Activated naive CD4-positive, alpha-beta T cell treated with anti-CD3 and anti-CD28 coated beads, Interleukin-2, amount 50 U/mL, for 16 hours (primary cell): ENCODE results near the gene DRAM2.

Source experiments
- DNase-seq: peaks from one replicate; pipeline ENCODE4 v3.0.0-alpha.2; 2020

DRAM2 gene

DNA sequence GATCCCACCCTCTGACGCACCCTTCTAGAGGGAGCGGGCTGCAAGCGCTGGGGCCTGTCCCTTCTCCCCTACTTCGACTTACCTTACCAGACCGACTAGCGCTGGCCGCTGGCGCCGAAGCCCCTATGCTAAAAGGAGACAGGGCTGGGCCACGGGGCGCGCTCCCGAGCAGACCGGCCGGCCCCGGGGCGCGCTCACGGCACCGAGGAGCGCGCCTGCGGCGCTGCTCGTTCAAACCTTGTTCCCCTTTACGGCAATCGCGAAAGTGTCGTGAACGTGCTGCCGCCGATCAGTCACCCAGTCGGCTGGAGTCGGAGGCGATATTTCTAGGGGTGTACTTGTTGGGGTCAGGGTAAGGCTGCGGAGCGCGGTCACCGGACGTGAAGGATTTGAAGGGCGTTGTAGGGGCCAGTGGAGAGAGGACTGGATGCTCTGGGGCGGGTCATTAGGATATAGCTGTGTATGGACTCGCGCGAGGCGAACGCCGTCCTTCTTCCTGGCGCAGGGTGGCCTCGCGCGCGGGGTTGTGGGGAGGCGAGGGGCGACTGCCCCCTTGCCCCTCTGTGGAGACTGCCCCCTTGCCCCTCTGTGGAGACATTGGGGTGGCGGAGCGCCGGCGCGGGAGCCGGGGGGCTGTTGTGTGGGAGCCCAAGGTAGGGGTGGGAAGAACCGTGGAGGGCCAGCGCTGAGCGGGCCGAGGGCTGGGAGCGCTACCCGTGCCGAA is at the start of gene DRAM2, which contains the start of gene CEPT1:
DRAM2 (minus strand) TSS at position 138 of the 724 bp plus-strand sequence. CDS start 8,539 bp downstream, outside the sequence.
CEPT1 (plus strand) TSS at position 268 of the 724 bp plus-strand sequence. CDS start 7,492 bp downstream, outside the sequence.
- peak; percentile 95 for DNase-seq

DNA sequence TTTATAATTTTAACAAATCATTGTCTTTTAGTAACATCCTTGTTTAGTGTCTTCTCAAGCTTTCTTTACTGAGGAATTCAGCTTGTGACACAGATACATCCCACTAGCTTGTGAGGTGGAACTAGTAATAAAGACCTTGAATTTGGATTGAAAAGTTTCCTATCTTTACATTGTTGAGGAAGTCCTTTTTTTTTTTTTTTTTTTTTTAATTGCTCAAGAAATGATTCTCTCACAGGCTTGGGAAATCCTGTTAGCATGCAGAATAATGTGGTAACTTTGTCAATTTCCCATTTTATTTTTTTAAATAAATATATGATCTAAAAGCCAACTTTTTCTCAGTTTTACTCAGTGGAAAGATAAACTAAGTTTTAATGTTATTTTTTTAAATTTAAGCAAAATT is 44.8 kb upstream of the DRAM2 start:
- no peak for DNase-seq

DNA sequence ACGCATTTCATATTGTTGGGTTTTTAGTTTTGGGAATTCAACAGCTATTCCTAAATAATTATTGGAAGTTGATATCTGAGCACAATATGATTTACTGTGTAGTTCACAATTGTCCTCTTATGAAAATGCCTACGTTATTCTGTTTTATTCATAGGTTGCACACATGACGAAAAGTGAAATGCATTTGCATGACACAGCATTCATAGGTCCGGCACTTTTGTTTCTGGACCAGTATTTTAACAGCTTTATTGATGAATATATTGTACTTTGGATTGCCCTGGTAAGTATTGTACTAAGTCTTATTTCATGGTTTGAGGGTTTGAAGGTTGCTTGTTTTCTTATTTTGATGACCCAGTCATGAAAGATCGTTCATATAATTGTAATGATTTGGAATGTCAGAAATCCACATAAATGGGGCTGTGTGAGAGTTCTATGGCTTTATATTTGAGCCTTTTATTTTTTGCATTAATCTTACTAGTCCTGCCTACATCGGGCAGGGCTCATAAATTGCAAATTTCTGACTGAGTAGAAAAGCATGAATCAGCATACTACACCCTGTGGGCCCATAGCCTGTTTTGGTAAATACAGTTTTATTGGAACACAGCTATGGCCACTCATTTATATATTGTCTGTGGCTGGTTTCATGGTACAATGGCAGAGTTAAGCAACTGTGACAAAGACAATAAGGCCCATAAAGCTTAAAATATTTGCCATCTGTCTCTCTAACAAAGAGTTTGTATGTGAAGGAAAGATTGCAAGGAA is 43.6 kb upstream of the DRAM2 start:
- no peak for DNase-seq

- no peak for DNase-seq
Observed at GRCh38 chr1:111182052-111182451, 42.2 kb upstream of the DRAM2 start.

DNA sequence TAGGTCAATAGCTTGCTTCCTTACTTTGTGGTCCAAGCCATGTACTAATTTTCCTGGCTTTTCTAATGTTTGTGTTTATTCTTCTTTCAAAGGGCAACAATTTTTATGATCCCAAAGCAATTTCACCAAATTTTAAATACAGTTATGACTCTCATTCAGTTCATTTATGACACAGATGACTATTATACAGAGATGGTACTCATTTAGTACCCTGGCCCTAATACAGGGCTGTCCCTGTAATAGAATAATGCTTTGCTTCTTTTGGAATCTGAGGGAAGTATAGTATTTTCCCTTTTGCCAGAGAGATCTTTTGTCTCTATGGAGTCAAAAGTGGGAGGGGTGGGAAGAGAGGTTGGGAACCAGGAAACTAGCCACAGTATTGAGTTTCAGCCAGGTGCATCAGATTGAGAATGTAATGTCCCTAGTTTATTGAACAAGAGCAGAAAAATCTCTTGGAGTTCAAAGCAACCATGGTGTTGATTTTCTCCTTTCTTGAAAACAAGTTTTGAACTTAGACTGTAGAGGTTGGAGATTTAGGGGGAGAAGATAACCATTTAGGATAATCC is 40.2 kb upstream of the DRAM2 start:
- no peak for DNase-seq

- DNase-seq, result no peak
Observed at GRCh38 chr1:111176678-111177077, 36.8 kb upstream of the DRAM2 start.

DNA sequence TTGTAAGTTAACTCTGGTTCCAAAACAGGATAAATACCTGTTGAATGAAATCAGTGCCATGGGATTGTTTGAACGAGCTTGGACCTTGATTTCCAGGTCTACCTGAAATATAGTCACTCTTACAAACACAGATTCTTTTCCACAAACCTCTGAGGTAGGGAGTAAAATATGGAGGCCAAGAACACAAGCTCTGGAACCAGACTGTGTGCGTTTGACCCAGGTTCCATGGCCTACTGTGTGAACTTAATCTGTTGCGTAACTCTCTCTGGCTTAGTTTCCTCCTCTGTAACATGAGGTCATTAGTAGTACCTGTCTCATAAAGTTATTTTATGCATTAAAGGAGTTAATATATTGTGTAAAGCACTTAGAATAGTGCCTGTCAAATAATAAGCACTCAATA is 35.5 kb upstream of the DRAM2 start:
- no peak for DNase-seq

DNA sequence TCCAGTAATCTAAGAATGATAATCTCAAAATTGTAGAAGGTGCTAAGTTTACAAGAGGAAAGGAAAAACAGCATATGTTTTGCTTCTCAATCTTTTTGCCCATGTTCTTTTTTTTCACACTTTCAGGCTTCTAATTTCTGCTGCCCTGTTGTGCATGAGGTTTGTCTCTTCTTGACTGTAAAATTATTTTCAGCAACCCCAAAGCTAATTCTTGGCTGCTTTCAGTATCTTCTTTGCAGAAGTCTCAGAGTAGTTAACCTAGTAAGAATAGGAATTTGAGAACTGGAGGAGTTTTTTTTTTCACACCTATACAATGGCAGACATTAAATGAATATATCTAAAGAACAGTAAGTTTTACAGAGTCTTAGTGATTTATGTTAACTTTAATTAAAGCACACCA is 34.2 kb upstream of the DRAM2 start:
- no peak for DNase-seq

DNA sequence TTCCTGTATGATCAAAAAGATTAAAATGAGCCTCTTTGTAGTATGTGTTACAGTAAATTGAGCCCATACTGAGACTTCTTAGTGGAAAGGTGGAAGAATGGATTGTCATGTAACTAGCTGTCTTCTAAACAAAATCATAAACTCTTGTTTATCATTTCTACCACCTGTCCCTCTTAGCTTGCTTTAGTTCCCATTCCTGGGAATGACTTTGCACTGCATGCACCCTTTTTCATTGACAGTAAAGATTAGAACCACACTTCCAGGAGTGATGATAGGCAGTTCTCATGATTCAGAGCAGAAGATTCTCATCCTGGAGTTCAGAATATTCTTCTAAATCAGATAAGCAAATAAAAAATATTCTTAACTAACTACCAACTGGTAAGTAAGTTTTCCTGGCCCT is 32.6 kb upstream of the DRAM2 start:
- DNase-seq, result no peak

GRCh38 chr1:111164151-111164550 is 24.3 kb upstream of the DRAM2 start:
- DNase-seq, result no peak

GRCh38 chr1:111163363-111163762 is 23.5 kb upstream of the DRAM2 start:
- DNase-seq, result no peak

DNA sequence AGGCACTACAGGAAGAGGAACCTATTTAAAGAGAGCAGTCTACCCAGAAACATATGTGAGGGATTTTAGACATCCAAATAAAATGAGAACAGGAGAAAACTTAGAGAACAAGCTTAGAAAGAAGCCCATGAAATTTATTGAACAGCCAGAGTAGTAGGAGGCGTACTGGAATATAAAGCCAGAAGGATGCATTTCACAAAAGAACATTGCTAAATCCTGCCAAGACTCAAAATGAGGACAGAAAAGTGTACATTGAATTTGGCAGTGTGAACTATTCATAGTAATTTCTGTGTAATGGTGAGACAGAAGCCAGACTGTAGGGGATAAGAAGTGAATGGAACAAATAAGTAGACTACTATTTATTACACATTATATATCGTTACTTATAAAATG is 22.6 kb upstream of the DRAM2 start:
- no peak for DNase-seq

DNA sequence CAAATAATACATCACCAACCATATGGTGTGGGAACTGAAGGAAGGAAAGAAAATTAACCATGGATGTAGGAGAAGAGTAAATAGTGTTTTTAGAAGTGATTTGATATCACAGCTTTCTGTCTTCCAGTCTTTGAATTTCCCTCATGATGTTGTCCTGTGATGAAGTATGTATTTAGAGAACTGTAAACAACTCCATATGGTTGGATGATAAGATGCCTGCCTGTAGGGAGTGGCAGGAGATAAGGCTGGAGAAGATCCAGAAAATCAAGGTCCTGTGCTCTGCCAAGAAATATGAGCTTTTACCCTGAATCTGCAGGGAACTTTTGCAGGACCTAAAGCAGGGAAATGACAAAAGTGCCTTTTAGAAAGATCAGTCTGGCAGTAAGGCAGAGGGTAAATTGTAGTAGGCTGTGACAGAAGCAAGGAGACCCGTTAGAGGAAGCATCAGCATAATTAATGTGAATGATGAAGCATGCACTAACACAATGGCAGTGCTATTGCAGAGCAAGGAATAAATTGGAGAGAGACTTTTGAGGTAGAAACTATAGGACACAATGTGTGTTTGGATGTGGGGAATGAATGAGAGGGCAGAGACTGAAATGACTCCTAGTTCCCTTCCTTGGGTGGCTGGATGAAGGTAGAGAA is 22.1 kb upstream of the DRAM2 start:
- DNase-seq, result no peak

- no peak for DNase-seq
Observed at GRCh38 chr1:111157431-111157830, 17.5 kb upstream of the DRAM2 start.

- DNase-seq, result no peak
Observed at GRCh38 chr1:111154021-111154999, 14.4 kb upstream of the DRAM2 start.

DNA sequence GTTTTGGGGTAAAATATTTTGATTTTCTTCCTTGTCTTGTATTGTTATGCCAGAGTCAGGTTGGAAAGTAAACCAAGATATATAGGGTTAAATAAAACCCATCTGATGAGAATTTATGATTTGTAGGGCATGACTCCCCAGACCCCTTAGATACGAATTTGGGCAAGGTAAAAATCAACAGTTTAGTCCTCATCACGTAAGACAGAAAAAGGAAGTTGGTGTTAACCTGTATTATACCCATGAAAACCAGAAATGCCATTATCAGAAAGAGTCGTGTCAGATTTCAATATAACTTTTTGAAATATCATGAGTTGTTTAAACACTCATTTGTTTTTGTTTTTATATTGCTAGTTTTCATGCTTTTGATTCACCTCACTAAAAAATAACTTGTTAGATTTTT is 11.9 kb upstream of the DRAM2 start:
- DNase-seq, result no peak

- no peak for DNase-seq
Observed at GRCh38 chr1:111148376-111148881, 8.5 kb upstream of the DRAM2 start.

DNA sequence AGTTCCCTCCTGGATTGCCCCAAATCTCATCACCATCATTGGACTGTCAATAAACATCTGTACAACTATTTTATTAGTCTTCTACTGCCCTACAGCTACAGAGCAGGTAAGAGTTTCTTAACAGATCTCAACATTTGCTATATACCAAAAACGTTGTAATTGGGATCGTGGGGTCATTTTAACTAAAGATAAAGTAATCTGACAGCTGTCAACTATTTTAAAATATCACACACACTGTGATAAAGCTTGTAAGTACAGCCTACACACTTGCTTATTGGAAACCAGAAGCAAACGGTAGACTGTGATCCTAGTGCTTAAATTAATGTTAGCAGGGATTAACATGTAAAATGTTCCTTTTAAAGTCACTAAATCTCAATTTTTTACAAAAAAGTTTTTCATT is 8.1 kb upstream of the DRAM2 start:
- DNase-seq, result no peak

DNA sequence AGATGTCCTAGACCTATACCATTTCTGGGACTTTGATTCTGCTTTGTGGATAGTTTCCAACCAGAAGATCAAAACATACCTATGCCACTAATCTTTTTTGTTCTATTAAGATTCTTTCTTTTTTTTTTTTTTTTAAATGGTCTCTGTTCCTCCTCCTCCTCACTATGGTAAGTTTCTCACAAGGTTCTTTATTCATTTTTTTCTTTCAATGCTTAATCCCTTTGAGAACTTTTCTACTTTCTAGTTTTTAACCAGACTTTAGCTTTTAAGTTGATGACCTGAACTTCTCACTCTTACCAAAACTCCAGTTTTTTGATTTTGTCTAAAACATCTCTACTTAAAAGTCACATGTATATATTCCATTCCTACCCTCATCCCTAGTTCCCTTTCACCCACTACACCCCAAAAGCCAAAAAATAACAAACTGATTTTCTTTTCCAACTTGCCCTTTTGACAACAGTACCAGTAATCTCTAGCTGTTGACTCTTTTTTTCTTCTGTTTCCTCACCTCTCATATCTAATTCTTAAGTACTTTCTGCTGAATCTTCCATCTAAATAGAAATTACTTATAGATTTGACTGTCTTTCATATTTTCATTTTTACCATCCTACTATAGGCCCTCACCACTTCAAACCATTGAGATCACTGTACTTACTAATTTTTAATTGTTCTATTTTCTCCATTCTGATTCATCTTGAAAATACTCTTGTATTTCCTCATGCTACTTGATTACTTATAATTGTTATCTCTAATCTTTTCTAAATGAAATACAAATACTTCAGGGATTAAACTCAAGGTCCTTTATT is 6.3 kb upstream of the DRAM2 start:
- no peak for DNase-seq

DNA sequence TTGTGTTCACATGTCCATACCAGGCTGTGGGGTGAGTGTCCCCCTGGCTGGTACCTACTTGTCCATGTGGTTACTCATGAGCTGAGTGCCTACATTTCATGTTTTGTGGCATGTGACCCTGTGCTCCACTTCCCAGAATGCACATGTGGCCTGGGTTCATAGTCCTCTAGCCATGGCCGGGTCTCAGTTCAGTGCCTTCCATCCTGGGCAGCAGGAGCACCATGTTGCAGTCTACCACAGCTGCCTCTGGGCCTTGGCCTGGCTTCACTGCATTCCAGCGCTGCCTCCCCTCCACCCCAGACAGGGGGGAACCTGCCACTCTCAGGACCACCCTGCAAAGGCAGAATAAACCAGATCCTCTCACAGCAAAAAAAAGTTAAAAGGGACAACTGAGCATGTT is 5.6 kb upstream of the DRAM2 start:
- DNase-seq, result no peak

GRCh38 chr1:111142356-111142975 is 2.6 kb upstream of the DRAM2 start:
- DNase-seq, result no peak
